KG1 (cell line): ENCODE data around the gene SH3RF3.

Experiments
- DNase-seq: peaks from one replicate; lab custom pipeline; 2025; lab: John Stamatoyannopoulos, UW

Gene SH3RF3

GRCh38 chr2:109454304-109454703 is 325.3 kb downstream of the SH3RF3 start:
- DNase-seq: no peak

GRCh38 chr2:109454765-109455394 is 325.9 kb downstream of the SH3RF3 start:
- no peak for DNase-seq

GRCh38 chr2:109455731-109456691 is 327.0 kb downstream of the SH3RF3 start:
- no peak for DNase-seq

GRCh38 chr2:109456776-109457175 is 327.8 kb downstream of the SH3RF3 start:
- DNase-seq: no peak

- no peak for DNase-seq
Observed at GRCh38 chr2:109457366-109457765, 328.4 kb downstream of the SH3RF3 start.

- no peak for DNase-seq
Observed at GRCh38 chr2:109457794-109458193, 328.8 kb downstream of the SH3RF3 start.

- DNase-seq: no peak
Observed at GRCh38 chr2:109458512-109458911, 329.5 kb downstream of the SH3RF3 start.

- no peak for DNase-seq
Observed at GRCh38 chr2:109459485-109459884, 330.5 kb downstream of the SH3RF3 start.

GRCh38 chr2:109460553-109461324 is 331.7 kb downstream of the SH3RF3 start:
- no peak for DNase-seq

- no peak for DNase-seq
Observed at GRCh38 chr2:109463236-109463635, 334.2 kb downstream of the SH3RF3 start.

- no peak for DNase-seq
Observed at GRCh38 chr2:109463891-109464290, 334.9 kb downstream of the SH3RF3 start.

- no peak for DNase-seq
Observed at GRCh38 chr2:109466674-109467575, 337.9 kb downstream of the SH3RF3 start.

GRCh38 chr2:109467701-109468100 is 338.7 kb downstream of the SH3RF3 start:
- DNase-seq: no peak

- no peak for DNase-seq
Observed at GRCh38 chr2:109468893-109469292, 339.9 kb downstream of the SH3RF3 start.

- DNase-seq: no peak
Observed at GRCh38 chr2:109471658-109472057, 342.7 kb downstream of the SH3RF3 start.

- no peak for DNase-seq
Observed at GRCh38 chr2:109472331-109472959, 343.4 kb downstream of the SH3RF3 start.

GRCh38 chr2:109472974-109473373 is 344.0 kb downstream of the SH3RF3 start:
- no peak for DNase-seq

GRCh38 chr2:109473616-109474318 is 344.8 kb downstream of the SH3RF3 start:
- no peak for DNase-seq

- no peak for DNase-seq
Observed at GRCh38 chr2:109474319-109474825, 345.4 kb downstream of the SH3RF3 start.
